Measurements from ENCODE around the gene CRIP2. TPM values are rescaled to one million over a fixed set of nuclear protein-coding genes. Genes with fewer than 3 reads are reported as not detected.
A peak's percentile ranks its signal among the peaks of the same experiment; 100 is the strongest.

CRIP2 gene
- total and polyA plus RNA-seq, 8 donors = 12.9 to 223 (median 28.9) TPM

GRCh38 chr14:105437723-105438500, 36.7 kb upstream of the CRIP2 start:
- intact Hi-C loops (cut with DNase I) = no loop called here
- no peak overlapping the region for H3K27ac ChIP-seq
- DNase-seq (peak in 1 of 6 donors; percentile 61), ATAC-seq (no peak), FAIRE-seq (no peak)
- no peaks in the 10 kb centered on the region for H3K4me1 ChIP-seq
- H3K4me3 ChIP-seq = no peak overlapping the region
- peaks cover 0 to under 1% (median 0%) of the 10 kb centered on the region in 3 donors for H3K36me3 ChIP-seq
- H3K27me3 ChIP-seq = no peaks in the 10 kb centered on the region
- H3K9me3 ChIP-seq = no peaks in the 10 kb centered on the region
- TF ChIP-seq, protein P1, sequence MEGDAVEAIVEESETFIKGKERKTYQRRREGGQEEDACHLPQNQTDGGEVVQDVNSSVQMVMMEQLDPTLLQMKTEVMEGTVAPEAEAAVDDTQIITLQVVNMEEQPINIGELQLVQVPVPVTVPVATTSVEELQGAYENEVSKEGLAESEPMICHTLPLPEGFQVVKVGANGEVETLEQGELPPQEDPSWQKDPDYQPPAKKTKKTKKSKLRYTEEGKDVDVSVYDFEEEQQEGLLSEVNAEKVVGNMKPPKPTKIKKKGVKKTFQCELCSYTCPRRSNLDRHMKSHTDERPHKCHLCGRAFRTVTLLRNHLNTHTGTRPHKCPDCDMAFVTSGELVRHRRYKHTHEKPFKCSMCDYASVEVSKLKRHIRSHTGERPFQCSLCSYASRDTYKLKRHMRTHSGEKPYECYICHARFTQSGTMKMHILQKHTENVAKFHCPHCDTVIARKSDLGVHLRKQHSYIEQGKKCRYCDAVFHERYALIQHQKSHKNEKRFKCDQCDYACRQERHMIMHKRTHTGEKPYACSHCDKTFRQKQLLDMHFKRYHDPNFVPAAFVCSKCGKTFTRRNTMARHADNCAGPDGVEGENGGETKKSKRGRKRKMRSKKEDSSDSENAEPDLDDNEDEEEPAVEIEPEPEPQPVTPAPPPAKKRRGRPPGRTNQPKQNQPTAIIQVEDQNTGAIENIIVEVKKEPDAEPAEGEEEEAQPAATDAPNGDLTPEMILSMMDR (IDR thresholded peaks at IDR 0.05) = no peak
- WGBS, 2 donors = 94% methylated on average over 17 to 18 of the region's 18 CpGs

DNA sequence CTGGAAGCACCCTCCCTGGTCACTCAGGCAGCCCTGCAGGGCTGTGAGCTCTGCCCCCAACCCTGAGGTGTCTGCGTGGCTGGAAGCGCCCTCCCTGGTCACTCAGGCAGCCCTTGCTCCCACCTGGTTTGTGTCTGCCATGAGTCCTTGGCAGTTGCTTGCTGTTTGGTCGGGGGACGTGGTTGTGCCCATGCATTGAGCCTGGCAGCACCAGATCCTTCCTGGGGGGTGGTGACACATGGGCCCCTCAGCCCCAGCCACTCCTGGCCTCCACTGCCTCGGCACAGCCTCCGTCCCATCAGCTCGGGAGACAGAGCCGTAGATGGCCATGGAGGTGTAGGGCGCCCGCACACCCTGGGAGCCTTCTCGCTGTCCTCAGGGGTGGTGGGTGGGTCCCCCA, 35.4 kb upstream of the CRIP2 start:
- Histone ChIP-seq H3K4me1 (no peaks in the 10 kb centered on the region), H3K4me3 (no peak overlapping the region), H3K36me3 (peaks cover 0 to 5% (median 0%) of the 10 kb centered on the region in 3 donors), H3K27me3 (no peaks in the 10 kb centered on the region), H3K27ac (no peak overlapping the region), H3K9me3 (no peaks in the 10 kb centered on the region)
- WGBS, 2 donors = 94 to 95% methylated on average over 11 of the region's 11 CpGs
- intact Hi-C loops (cut with DNase I) = no loop called here
- FAIRE-seq = no peak
- ATAC-seq = no peak
- peak in 1 of 6 donors; percentile 70 for DNase-seq
- TF ChIP-seq, protein P1 (IDR thresholded peaks at IDR 0.05) = no peak

- WGBS, 2 donors = 92% methylated on average over 33 of the region's 33 CpGs
- peak in 1 of 4 donors; percentile 16 for ATAC-seq
- Histone ChIP-seq H3K4me3 (no peak overlapping the region), H3K36me3 (peaks cover 0 to 5% (median 0%) of the 10 kb centered on the region in 3 donors), H3K9me3 (no peaks in the 10 kb centered on the region), H3K4me1 (no peaks in the 10 kb centered on the region), H3K27me3 (no peaks in the 10 kb centered on the region), H3K27ac (no peak overlapping the region)
- TF ChIP-seq, protein P1 (IDR thresholded peaks at IDR 0.05) = no peak
- FAIRE-seq = no peak
- intact Hi-C loops (cut with DNase I) = no loop called here
- DNase-seq = peak in 1 of 6 donors; percentile 70
Measured at GRCh38 chr14:105439710-105440553, 34.7 kb upstream of the CRIP2 start.

GRCh38 chr14:105440554-105440900, 34.1 kb upstream of the CRIP2 start:
- DNase-seq = peak in 1 of 6 donors; percentile 74
- intact Hi-C loops (cut with DNase I) = no loop called here
- ATAC-seq = no peak
- H3K27me3 ChIP-seq = no peaks in the 10 kb centered on the region
- no peak overlapping the region for H3K27ac ChIP-seq
- TF ChIP-seq, protein P1 (IDR thresholded peaks at IDR 0.05) = no peak
- no peak overlapping the region for H3K4me3 ChIP-seq
- peaks cover 0 to 5% (median 0%) of the 10 kb centered on the region in 3 donors for H3K36me3 ChIP-seq
- no peaks in the 10 kb centered on the region for H3K9me3 ChIP-seq
- FAIRE-seq = no peak
- H3K4me1 ChIP-seq = no peaks in the 10 kb centered on the region
- WGBS, 2 donors = 93 to 95% methylated on average over 15 of the region's 15 CpGs

All from pancreas (tissue), 10 donors.